Amniotic epithelial cell (primary cell): ENCODE measurements around the gene VMO1.

Source experiments
- DNase-seq: peaks from one replicate; pipeline ENCODE4 v3.0.0-alpha.2; 2010; ENCODE audit warnings: low read depth

The VMO1 gene

GRCh38 chr17:4796552-4796920 lies 10.4 kb upstream of the VMO1 start:
- DNase-seq: peak; percentile 30

GRCh38 chr17:4795168-4795567 lies 9.0 kb upstream of the VMO1 start:
- DNase-seq: no peak

GRCh38 chr17:4790705-4791088 lies 4.5 kb upstream of the VMO1 start:
- DNase-seq: no peak

GRCh38 chr17:4789951-4790704 lies 4.0 kb upstream of the VMO1 start:
- DNase-seq: peak; percentile 96

- no peak for DNase-seq
These were observed 3.5 kb upstream of the VMO1 start for GRCh38 chr17:4789701-4789950.

GRCh38 chr17:4788807-4789700 lies 2.9 kb upstream of the VMO1 start, which contains the start of gene GLTPD2:
GLTPD2 (plus strand) TSS chr17:4788964; CDS start chr17:4789012, 48 bp downstream.
- DNase-seq: no peak

- DNase-seq: peak; percentile 29
These were observed 2.1 kb upstream of the VMO1 start for GRCh38 chr17:4788159-4788806.

GRCh38 chr17:4786516-4786915 lies 352 bp upstream of the VMO1 start:
- DNase-seq: no peak

- DNase-seq: no peak
These were observed 656 bp downstream of the VMO1 start for GRCh38 chr17:4785311-4786105.

GRCh38 chr17:4782652-4783051 lies 3.5 kb downstream of the VMO1 start:
- no peak for DNase-seq

- no peak for DNase-seq
These were observed 5.7 kb downstream of the VMO1 start for GRCh38 chr17:4780325-4780955.

- DNase-seq: peak; percentile 88
These were observed 8.0 kb downstream of the VMO1 start for GRCh38 chr17:4777969-4778760.

GRCh38 chr17:4772235-4772613 lies 13.9 kb downstream of the VMO1 start:
- DNase-seq: no peak

- no peak for DNase-seq
These were observed 14.5 kb downstream of the VMO1 start, which contains the start of gene TM4SF5 for GRCh38 chr17:4771519-4772234. TM4SF5 (plus strand) TSS chr17:4771886; CDS start chr17:4771923, 37 bp downstream.

GRCh38 chr17:4769628-4770027 lies 16.5 kb downstream of the VMO1 start:
- DNase-seq: peak; percentile 29

GRCh38 chr17:4768298-4768697 lies 17.9 kb downstream of the VMO1 start:
- DNase-seq: no peak

GRCh38 chr17:4766723-4767122 lies 19.4 kb downstream of the VMO1 start:
- no peak for DNase-seq

GRCh38 chr17:4766201-4766600 lies 20.0 kb downstream of the VMO1 start:
- DNase-seq: peak; percentile 10

GRCh38 chr17:4764595-4764994 lies 21.6 kb downstream of the VMO1 start:
- DNase-seq: no peak

- DNase-seq: no peak
These were observed 26.4 kb downstream of the VMO1 start for GRCh38 chr17:4759776-4760236.
